RPMI7951 (cell line): ENCODE measurements around the gene PAK2. TPM values are rescaled to one million over a fixed set of nuclear protein-coding genes. Genes with fewer than 3 reads are reported as not detected.
"Not testable (repeated sequence)": the region's sequence is repeated elsewhere in the genome, so short reads cannot be mapped to it uniquely, and the experiment has no call there.

Source experiments
- DNase-seq: peaks from one replicate; pipeline ENCODE4 v3.0.0-alpha.2; 2012; ENCODE audit warnings: low read depth
- total RNA-seq: library from RNA; depleted of rRNA; stranded (reverse); fragments of >200 nt; shearing (Covaris generic); gene quantifications from 2 replicates; pipeline ENCODE4 v1.2.3, GENCODE V29; 2014; rRNA removed

The PAK2 gene
- total RNA-seq: 37.7 and 45.5 TPM in 2 replicates

GRCh38 chr3:196739671-196740480 is at the start of gene PAK2:
Gene PAK2, plus strand, starts transcription at chr3:196739857. Its CDS starts 42,790 bp downstream, at chr3:196782647.
- peak; percentile 90 for DNase-seq

GRCh38 chr3:196689941-196690660 is 49.6 kb upstream of the PAK2 start:
- DNase-seq: no peak

GRCh38 chr3:196691386-196691785 is 48.3 kb upstream of the PAK2 start:
- no peak for DNase-seq

- DNase-seq: peak; percentile 40
Measured at GRCh38 chr3:196694202-196694638, 45.4 kb upstream of the PAK2 start.

GRCh38 chr3:196694941-196695848 is 44.5 kb upstream of the PAK2 start:
- no peak for DNase-seq

- no peak for DNase-seq
Measured at GRCh38 chr3:196695849-196696226, 43.8 kb upstream of the PAK2 start.

GRCh38 chr3:196697270-196697669 is 42.4 kb upstream of the PAK2 start:
- DNase-seq: no peak

- DNase-seq: no peak
Measured at GRCh38 chr3:196699749-196700148, 39.9 kb upstream of the PAK2 start.

- DNase-seq: no peak
Measured at GRCh38 chr3:196700801-196701200, 38.9 kb upstream of the PAK2 start.

GRCh38 chr3:196706327-196706726 is 33.3 kb upstream of the PAK2 start:
- DNase-seq: no peak

- no peak for DNase-seq
Measured at GRCh38 chr3:196706731-196707130, 32.9 kb upstream of the PAK2 start.

- DNase-seq: no peak
Measured at GRCh38 chr3:196707566-196707965, 32.1 kb upstream of the PAK2 start.

- DNase-seq: no peak
Measured at GRCh38 chr3:196708467-196708866, 31.2 kb upstream of the PAK2 start.

GRCh38 chr3:196711838-196712513 is 27.7 kb upstream of the PAK2 start, which contains the start of the genes CEP19 and PIGX:
Gene CEP19, minus strand, starts transcription at chr3:196712250. Its CDS starts 3,593 bp downstream, at chr3:196708657.
Gene PIGX, plus strand, starts transcription at chr3:196712377.
- peak; percentile 83 for DNase-seq

- DNase-seq: peak; percentile 57
Measured at GRCh38 chr3:196712514-196713413, 26.9 kb upstream of the PAK2 start.

- DNase-seq: not testable (repeated sequence)
Measured at GRCh38 chr3:196717162-196717561, 22.5 kb upstream of the PAK2 start.

GRCh38 chr3:196721097-196721496 is 18.6 kb upstream of the PAK2 start:
- no peak for DNase-seq

- peak; percentile 16 for DNase-seq
Measured at GRCh38 chr3:196726788-196727675, 12.6 kb upstream of the PAK2 start.

GRCh38 chr3:196735751-196736150 is 3.9 kb upstream of the PAK2 start:
- no peak for DNase-seq
